Measurements from ENCODE around the gene ALPG. TPM values are rescaled to one million over a fixed set of nuclear protein-coding genes. Genes with fewer than 3 reads are reported as not detected.

The ALPG gene
- total RNA-seq, 2 donors from 2014 or later = not detected

DNA sequence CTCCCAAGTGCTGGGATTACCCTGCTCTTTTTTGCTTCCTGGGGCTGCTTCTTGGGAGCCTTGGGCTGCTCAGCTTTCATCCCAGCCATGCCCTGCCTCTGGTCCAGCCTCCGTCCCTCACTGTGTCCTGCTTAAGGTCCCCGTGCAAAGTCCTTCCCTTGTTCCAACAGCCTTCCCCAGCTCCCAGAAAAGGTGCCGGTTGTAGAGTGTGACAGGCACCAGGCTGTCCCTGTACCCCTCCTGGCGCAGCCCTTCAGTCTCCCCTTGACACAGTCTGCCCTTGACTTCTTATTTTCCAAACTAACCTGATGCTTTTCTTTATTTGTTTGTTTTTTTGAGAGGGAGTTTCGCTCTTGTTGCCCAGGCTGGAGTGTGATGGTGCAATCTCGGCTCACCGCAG lies 29.2 kb downstream of the ALPG start:
- TF ChIP-seq, protein P1, sequence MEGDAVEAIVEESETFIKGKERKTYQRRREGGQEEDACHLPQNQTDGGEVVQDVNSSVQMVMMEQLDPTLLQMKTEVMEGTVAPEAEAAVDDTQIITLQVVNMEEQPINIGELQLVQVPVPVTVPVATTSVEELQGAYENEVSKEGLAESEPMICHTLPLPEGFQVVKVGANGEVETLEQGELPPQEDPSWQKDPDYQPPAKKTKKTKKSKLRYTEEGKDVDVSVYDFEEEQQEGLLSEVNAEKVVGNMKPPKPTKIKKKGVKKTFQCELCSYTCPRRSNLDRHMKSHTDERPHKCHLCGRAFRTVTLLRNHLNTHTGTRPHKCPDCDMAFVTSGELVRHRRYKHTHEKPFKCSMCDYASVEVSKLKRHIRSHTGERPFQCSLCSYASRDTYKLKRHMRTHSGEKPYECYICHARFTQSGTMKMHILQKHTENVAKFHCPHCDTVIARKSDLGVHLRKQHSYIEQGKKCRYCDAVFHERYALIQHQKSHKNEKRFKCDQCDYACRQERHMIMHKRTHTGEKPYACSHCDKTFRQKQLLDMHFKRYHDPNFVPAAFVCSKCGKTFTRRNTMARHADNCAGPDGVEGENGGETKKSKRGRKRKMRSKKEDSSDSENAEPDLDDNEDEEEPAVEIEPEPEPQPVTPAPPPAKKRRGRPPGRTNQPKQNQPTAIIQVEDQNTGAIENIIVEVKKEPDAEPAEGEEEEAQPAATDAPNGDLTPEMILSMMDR (conservative IDR thresholded peaks at IDR 0.05) = no peak
- no peaks in the 10 kb centered on the region for H3K9me3 Mint-ChIP-seq
- no peaks in the 10 kb centered on the region for H3K36me3 ChIP-seq (ENCODE audit: control insufficient read depth, insufficient read depth, low read length)
- no peak overlapping the region for H3K27ac Mint-ChIP-seq
- 87 to 96% methylated on average over 6 to 7 of the region's 7 CpGs for WGBS, 2 experiments (ENCODE audit: insufficient coverage in 1 of 2, insufficient read length in 1 of 2)
- H3K9me3 ChIP-seq (ENCODE audit: control insufficient read depth, low read length) = no peaks in the 10 kb centered on the region
- H3K4me3 Mint-ChIP-seq = no peak overlapping the region
- no peak overlapping the region for H3K4me3 ChIP-seq (ENCODE audit: low read length)
- no peaks in the 10 kb centered on the region for H3K36me3 Mint-ChIP-seq (ENCODE audit: low read depth)
- peaks cover 22% of the 10 kb centered on the region for H3K27me3 Mint-ChIP-seq (ENCODE audit: insufficient read depth)
- peak; percentile 42 for DNase-seq
- H3K27me3 ChIP-seq (ENCODE audit: control insufficient read depth, insufficient read depth, low read length, poor library complexity, severe bottlenecking) = peaks cover 5% of the 10 kb centered on the region
- no peak overlapping the region for H3K9ac ChIP-seq (ENCODE audit: extremely low read depth, low read length, poor library complexity, severe bottlenecking)
- no peak overlapping the region for H3K27ac ChIP-seq (ENCODE audit: low read depth, low read length)
- H3K4me1 ChIP-seq (ENCODE audit: control insufficient read depth, insufficient read depth, low read length) = no peaks in the 10 kb centered on the region
- peaks cover 11% of the 10 kb centered on the region for H3K4me1 Mint-ChIP-seq

DNA sequence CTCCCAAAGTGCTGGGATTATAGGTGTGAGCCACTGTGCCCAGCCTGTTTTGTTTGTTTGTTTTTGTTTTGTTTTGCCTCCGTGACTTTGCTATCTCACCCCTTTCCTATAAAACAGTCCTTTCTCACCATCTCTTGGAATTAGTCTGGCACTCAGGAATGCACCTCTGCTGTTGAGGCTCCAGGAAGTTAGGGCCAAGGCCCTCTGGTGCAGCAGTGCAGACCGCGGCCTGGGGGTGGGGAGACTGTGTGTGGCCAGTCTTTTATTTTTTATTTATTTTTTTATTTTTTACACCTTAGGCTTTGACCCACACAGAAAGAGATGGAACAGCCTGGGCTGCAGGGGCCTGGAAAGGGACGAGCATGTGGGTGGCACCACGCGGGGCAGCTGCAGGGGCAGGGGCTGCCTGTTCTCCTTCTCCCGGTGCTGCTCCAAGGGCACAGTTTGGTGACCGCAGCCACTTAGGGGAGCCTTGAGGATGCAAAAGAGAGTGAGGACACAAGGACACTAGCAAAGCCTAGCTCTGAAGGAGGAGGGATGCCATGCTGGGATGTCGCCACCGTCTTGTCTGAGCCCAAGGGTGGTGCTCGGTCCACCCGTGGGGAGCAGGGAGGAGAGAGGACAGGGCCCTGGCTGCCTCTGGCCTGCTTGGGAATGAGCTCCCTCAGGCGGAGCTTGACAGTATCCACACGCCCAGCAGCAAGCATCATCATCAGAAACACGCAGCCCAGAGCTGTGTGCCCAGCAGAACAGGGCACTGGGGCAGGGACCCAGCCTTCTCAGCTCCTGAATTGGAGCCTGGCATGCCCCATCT lies 29.9 kb downstream of the ALPG start:
- Mint-ChIP-seq H3K4me1 (peaks cover 11% of the 10 kb centered on the region), H3K27me3 (ENCODE audit: insufficient read depth) (peaks cover 23% of the 10 kb centered on the region), H3K4me3 (no peak overlapping the region), H3K36me3 (ENCODE audit: low read depth) (no peaks in the 10 kb centered on the region), H3K27ac (no peak overlapping the region), H3K9me3 (no peaks in the 10 kb centered on the region)
- TF ChIP-seq, protein P1 (conservative IDR thresholded peaks at IDR 0.05) = peak; percentile 33
- Histone ChIP-seq H3K27me3 (ENCODE audit: control insufficient read depth, insufficient read depth, low read length, poor library complexity, severe bottlenecking) (peaks cover 5% of the 10 kb centered on the region), H3K36me3 (ENCODE audit: control insufficient read depth, insufficient read depth, low read length) (no peaks in the 10 kb centered on the region), H3K9me3 (ENCODE audit: control insufficient read depth, low read length) (no peaks in the 10 kb centered on the region), H3K9ac (ENCODE audit: extremely low read depth, low read length, poor library complexity, severe bottlenecking) (no peak overlapping the region), H3K4me1 (ENCODE audit: control insufficient read depth, insufficient read depth, low read length) (no peaks in the 10 kb centered on the region), H3K27ac (ENCODE audit: low read depth, low read length) (no peak overlapping the region), H3K4me3 (ENCODE audit: low read length) (no peak overlapping the region)
- DNase-seq = peak; percentile 68
- 89 to 98% methylated on average over 7 to 15 of the region's 15 CpGs for WGBS, 2 experiments (ENCODE audit: insufficient coverage in 1 of 2, insufficient read length in 1 of 2)

DNA sequence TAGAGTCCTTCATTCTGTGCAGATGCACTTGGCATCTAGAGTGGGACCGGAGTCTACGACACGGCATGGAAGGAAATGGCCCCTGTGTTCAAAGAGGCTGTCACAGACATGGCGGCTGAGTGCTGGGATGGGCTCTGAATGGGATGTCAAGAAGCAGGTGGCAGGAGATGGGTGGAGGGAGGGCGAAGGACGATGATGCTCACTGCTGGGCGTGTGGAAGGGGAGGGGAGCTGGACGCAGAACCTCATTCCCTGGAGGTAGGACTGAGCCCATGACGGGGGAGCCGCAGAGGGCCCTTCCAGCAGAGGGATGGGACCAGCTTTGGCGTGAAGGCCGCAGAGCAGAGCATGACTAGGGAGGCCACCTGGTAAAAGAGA lies 30.5 kb downstream of the ALPG start:
- no peak overlapping the region for H3K4me3 ChIP-seq (ENCODE audit: low read length)
- no peak overlapping the region for H3K27ac ChIP-seq (ENCODE audit: low read depth, low read length)
- Mint-ChIP-seq H3K4me3 (no peak overlapping the region), H3K9me3 (no peaks in the 10 kb centered on the region), H3K4me1 (peaks cover 11% of the 10 kb centered on the region), H3K27me3 (ENCODE audit: insufficient read depth) (peaks cover 23% of the 10 kb centered on the region), H3K36me3 (ENCODE audit: low read depth) (no peaks in the 10 kb centered on the region), H3K27ac (no peak overlapping the region)
- peak; percentile 46 for DNase-seq
- TF ChIP-seq, protein P1 (conservative IDR thresholded peaks at IDR 0.05) = no peak
- 94% methylated on average over 8 to 12 of the region's 12 CpGs for WGBS, 2 experiments (ENCODE audit: insufficient coverage in 1 of 2, insufficient read length in 1 of 2)
- no peak overlapping the region for H3K9ac ChIP-seq (ENCODE audit: extremely low read depth, low read length, poor library complexity, severe bottlenecking)
- no peaks in the 10 kb centered on the region for H3K36me3 ChIP-seq (ENCODE audit: control insufficient read depth, insufficient read depth, low read length)
- H3K4me1 ChIP-seq (ENCODE audit: control insufficient read depth, insufficient read depth, low read length) = no peaks in the 10 kb centered on the region
- no peaks in the 10 kb centered on the region for H3K9me3 ChIP-seq (ENCODE audit: control insufficient read depth, low read length)
- peaks cover 5% of the 10 kb centered on the region for H3K27me3 ChIP-seq (ENCODE audit: control insufficient read depth, insufficient read depth, low read length, poor library complexity, severe bottlenecking)
